SU-DHL-6 (cell line): ENCODE results near the gene SLC8A2.

Experiments used
- H2AFZ ChIP-seq: fragments of 200-600 bp; sonication (generic); 2 replicates; pipeline ENCODE4 v1.6.1; 2014; ENCODE audit warnings: low read depth, mild to moderate bottlenecking, moderate library complexity, mixed read lengths, antibody characterized with exemption, low read length; ENCODE audit not compliant: severe bottlenecking
- H3F3A ChIP-seq: fragments of 200-600 bp; shearing (Covaris generic); 2 replicates; pipeline ENCODE4 v1.6.0; 2016; ENCODE audit warnings: antibody characterized with exemption, mild to moderate bottlenecking; ENCODE audit not compliant: insufficient read depth
- H3K27ac ChIP-seq: fragments of 200-600 bp; sonication (generic); 2 replicates; pipeline ENCODE4 v1.5.1; 2016; ENCODE audit warnings: low read depth, mild to moderate bottlenecking, low read length, moderate library complexity, mixed read lengths
- H3K27me3 ChIP-seq: fragments of 200-600 bp; sonication (generic), shearing (Covaris generic); 2 replicates; pipeline ENCODE4 v1.6.0; 2014; ENCODE audit warnings: mild to moderate bottlenecking, low read length
- H3K36me3 ChIP-seq: fragments of 200-600 bp; sonication (generic); 2 replicates; pipeline ENCODE4 v1.6.1; 2014; ENCODE audit warnings: mild to moderate bottlenecking, low read length, mixed read lengths
- H3K4me2 ChIP-seq: fragments of 300-600, 200-600 bp; shearing (Covaris generic), sonication (generic); 2 replicates; pipeline ENCODE4 v1.6.0; 2014; ENCODE audit warnings: low read length, low read depth, mild to moderate bottlenecking; ENCODE audit not compliant: poor library complexity, severe bottlenecking
- H3K4me3 ChIP-seq: fragments of 200-600 bp; sonication (generic); 2 replicates; pipeline ENCODE4 v1.5.1; 2014; ENCODE audit warnings: antibody characterized with exemption, low read length, mild to moderate bottlenecking, mixed read lengths; ENCODE audit not compliant: insufficient read depth, poor library complexity, severe bottlenecking
- H3K79me2 ChIP-seq: fragments of 200-600 bp; sonication (generic); 2 replicates; pipeline ENCODE4 v1.6.1; 2014; ENCODE audit warnings: mild to moderate bottlenecking, low read length, moderate library complexity; ENCODE audit not compliant: insufficient read depth
- H3K9ac ChIP-seq: fragments of 200-600 bp; sonication (generic); 2 replicates; pipeline ENCODE4 v1.7.0; 2014; ENCODE audit warnings: mild to moderate bottlenecking, low read length
- H3K9me2 ChIP-seq: fragments of 200-600 bp; sonication (generic); replicated peaks from 2 replicates; pipeline ENCODE4 v1.6.1; 2014; ENCODE audit warnings: low read length; ENCODE audit not compliant: insufficient read depth
- H3K9me3 ChIP-seq: fragments of 200-600 bp; sonication (generic); 2 replicates; pipeline ENCODE4 v1.6.1; 2014; ENCODE audit warnings: low read length, mixed read lengths; ENCODE audit not compliant: insufficient read depth
- H4K20me1 ChIP-seq: fragments of 200-600 bp; sonication (generic); 2 replicates; pipeline ENCODE4 v1.6.1; 2014; ENCODE audit warnings: low read depth, mild to moderate bottlenecking, antibody characterized with exemption, low read length, moderate library complexity, mixed read lengths
- EZH2phosphoT487 ChIP-seq: fragments of 200-600 bp; sonication (generic), shearing (Covaris generic); conservative IDR thresholded peaks from 2 replicates; pipeline ENCODE4 v1.6.1; 2018; ENCODE audit warnings: mild to moderate bottlenecking, antibody characterized with exemption, low read length, moderate library complexity, mixed read lengths
- TF ChIP-seq, protein P1 (sequence below): fragments of 200-600 bp; sonication (generic); IDR thresholded peaks from one replicate; pipeline ENCODE4 v1.5.1; 2017; ENCODE audit warnings: antibody characterized with exemption, mild to moderate bottlenecking, low read length, moderate library complexity; ENCODE audit not compliant: insufficient read depth, poor library complexity, severe bottlenecking

Gene SLC8A2

GRCh38 chr19:47417107-47417745 is 54.5 kb downstream of the SLC8A2 start:
- Histone ChIP-seq H3F3A (0 out of 2 replicates have a peak, but pooled peaks cover 4% of the 10 kb centered on the region), H4K20me1 (no peaks in the 10 kb centered on the region), H3K9me3 (no peaks in the 10 kb centered on the region), H3K27me3 (no peaks in the 10 kb centered on the region), H3K9me2 (no peaks in the 10 kb centered on the region), H3K79me2 (no peaks in the 10 kb centered on the region), H3K36me3 (no peaks in the 10 kb centered on the region), H3K4me2 (no peak overlapping the region), H3K4me3 (no peak overlapping the region), H2AFZ (no peak overlapping the region), H3K27ac (no peak overlapping the region), H3K9ac (no peak overlapping the region)
- no peak for TF ChIP-seq EZH2phosphoT487
- TF ChIP-seq, protein P1, sequence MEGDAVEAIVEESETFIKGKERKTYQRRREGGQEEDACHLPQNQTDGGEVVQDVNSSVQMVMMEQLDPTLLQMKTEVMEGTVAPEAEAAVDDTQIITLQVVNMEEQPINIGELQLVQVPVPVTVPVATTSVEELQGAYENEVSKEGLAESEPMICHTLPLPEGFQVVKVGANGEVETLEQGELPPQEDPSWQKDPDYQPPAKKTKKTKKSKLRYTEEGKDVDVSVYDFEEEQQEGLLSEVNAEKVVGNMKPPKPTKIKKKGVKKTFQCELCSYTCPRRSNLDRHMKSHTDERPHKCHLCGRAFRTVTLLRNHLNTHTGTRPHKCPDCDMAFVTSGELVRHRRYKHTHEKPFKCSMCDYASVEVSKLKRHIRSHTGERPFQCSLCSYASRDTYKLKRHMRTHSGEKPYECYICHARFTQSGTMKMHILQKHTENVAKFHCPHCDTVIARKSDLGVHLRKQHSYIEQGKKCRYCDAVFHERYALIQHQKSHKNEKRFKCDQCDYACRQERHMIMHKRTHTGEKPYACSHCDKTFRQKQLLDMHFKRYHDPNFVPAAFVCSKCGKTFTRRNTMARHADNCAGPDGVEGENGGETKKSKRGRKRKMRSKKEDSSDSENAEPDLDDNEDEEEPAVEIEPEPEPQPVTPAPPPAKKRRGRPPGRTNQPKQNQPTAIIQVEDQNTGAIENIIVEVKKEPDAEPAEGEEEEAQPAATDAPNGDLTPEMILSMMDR, result no peak

DNA sequence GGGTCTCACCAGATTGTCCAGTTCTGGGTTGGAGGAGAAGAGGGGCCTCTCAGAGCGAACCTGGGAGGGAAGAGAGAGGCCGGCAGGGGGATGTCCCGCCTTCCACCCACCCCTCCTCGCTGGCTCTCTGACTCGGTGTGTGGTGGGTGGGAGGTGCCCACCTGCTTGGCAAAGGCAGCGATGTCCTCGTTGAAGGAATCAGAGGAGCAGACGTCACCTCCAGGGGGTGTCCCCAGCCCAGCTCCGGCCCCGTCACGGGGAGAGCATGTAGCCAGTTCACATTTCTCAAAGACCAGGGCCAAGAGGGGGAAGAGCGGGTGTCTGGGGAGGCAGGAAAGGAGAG is 55.1 kb downstream of the SLC8A2 start:
- H3K27ac ChIP-seq, result no peak overlapping the region
- H3K36me3 ChIP-seq, result no peaks in the 10 kb centered on the region
- no peaks in the 10 kb centered on the region for H4K20me1 ChIP-seq
- TF ChIP-seq, protein P1, result no peak
- no peak for TF ChIP-seq EZH2phosphoT487
- 0 out of 2 replicates have a peak, but pooled peaks cover 4% of the 10 kb centered on the region for H3F3A ChIP-seq
- H3K4me3 ChIP-seq, result no peak overlapping the region
- no peak overlapping the region for H2AFZ ChIP-seq
- H3K9me2 ChIP-seq, result no peaks in the 10 kb centered on the region
- no peaks in the 10 kb centered on the region for H3K27me3 ChIP-seq
- no peaks in the 10 kb centered on the region for H3K79me2 ChIP-seq
- no peak overlapping the region for H3K9ac ChIP-seq
- H3K4me2 ChIP-seq, result no peak overlapping the region
- no peaks in the 10 kb centered on the region for H3K9me3 ChIP-seq

DNA sequence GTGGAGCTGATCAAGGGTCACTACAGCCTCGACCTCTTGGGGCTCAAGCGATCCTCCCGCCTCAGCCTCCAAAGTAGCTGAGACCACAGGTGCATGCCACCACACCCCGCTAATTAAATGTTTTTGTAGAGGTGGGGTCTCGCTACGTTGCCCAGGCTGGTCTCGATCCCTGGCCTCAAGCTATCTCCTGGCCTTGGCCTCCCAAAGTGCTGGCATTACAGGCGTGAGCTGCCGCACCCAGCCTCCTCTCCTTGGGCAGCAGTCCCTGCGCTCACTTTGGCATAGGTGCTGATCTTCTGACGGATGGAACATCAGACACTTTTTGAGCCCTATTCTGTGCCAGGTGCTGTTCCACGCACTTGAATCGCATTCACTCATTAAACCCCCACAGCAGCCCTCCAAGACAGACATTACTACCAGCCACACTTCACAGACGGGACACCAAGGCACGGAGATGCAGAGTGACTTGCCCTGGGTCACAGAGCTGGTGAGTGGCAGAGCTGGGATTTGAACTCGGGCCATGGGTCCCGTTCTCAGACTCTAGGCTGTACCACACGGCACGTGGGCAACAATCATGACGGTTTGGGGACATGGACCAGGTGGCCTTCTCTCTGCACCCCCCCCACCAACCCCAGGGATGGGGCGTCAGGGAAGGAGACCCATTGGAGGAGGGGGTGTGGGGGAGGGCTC is 55.6 kb downstream of the SLC8A2 start:
- H4K20me1 ChIP-seq, result no peaks in the 10 kb centered on the region
- no peaks in the 10 kb centered on the region for H3K36me3 ChIP-seq
- no peak overlapping the region for H3K27ac ChIP-seq
- no peak overlapping the region for H3K4me3 ChIP-seq
- TF ChIP-seq, protein P1, result no peak
- no peak for TF ChIP-seq EZH2phosphoT487
- no peaks in the 10 kb centered on the region for H3K79me2 ChIP-seq
- H3K9ac ChIP-seq, result no peak overlapping the region
- H3K9me2 ChIP-seq, result no peaks in the 10 kb centered on the region
- H3F3A ChIP-seq, result 0 out of 2 replicates have a peak, but pooled peaks cover 4% of the 10 kb centered on the region
- no peaks in the 10 kb centered on the region for H3K9me3 ChIP-seq
- H2AFZ ChIP-seq, result no peak overlapping the region
- no peaks in the 10 kb centered on the region for H3K27me3 ChIP-seq
- H3K4me2 ChIP-seq, result no peak overlapping the region
